ENCODE measurements around the gene CLEC16A.

The CLEC16A gene

GRCh38 chr16:11098601-11099390, 154.4 kb downstream of the CLEC16A start:
- Histone ChIP-seq H3K79me2 (ENCODE audit: control insufficient read depth, low read length) (no peaks in the 10 kb centered on the region), H3F3A (ENCODE audit: control insufficient read depth, insufficient read depth) (no peaks in the 10 kb centered on the region), H3K9me3 (ENCODE audit: control insufficient read depth, insufficient read depth, low read length) (no peaks in the 10 kb centered on the region), H4K20me1 (ENCODE audit: control insufficient read depth, insufficient read depth, low read depth, low read length) (no peaks in the 10 kb centered on the region), H3K9me2 (replicated peaks; ENCODE audit: control insufficient read depth, low read length) (no peaks in the 10 kb centered on the region), H3K4me2 (ENCODE audit: low read length) (no peak overlapping the region), H3K4me1 (ENCODE audit: control insufficient read depth, low read length) (peaks cover 23% of the 10 kb centered on the region), H3K36me3 (ENCODE audit: control insufficient read depth, low read length) (no peaks in the 10 kb centered on the region), H3K27ac (ENCODE audit: low read depth, low read length) (no peak overlapping the region), H3K4me3 (ENCODE audit: low read length) (no peak overlapping the region), H3K27me3 (ENCODE audit: control insufficient read depth, low read length) (no peaks in the 10 kb centered on the region)
- TF ChIP-seq CTCF (IDR thresholded peaks at IDR 0.05; ENCODE audit: low read depth, low read length, poor library complexity, severe bottlenecking) (no peak), EZH2phosphoT487 (IDR thresholded peaks at IDR 0.05; ENCODE audit: borderline replicate concordance, low read length) (no peak)

- H3K27ac ChIP-seq (ENCODE audit: low read depth, low read length) = no peak overlapping the region
- H3K36me3 ChIP-seq (ENCODE audit: control insufficient read depth, low read length) = no peaks in the 10 kb centered on the region
- H3K4me3 ChIP-seq (ENCODE audit: low read length) = no peak overlapping the region
- H3K27me3 ChIP-seq (ENCODE audit: control insufficient read depth, low read length) = no peaks in the 10 kb centered on the region
- TF ChIP-seq CTCF (IDR thresholded peaks at IDR 0.05; ENCODE audit: low read depth, low read length, poor library complexity, severe bottlenecking) (no peak), EZH2phosphoT487 (IDR thresholded peaks at IDR 0.05; ENCODE audit: borderline replicate concordance, low read length) (no peak)
- H3F3A ChIP-seq (ENCODE audit: control insufficient read depth, insufficient read depth) = no peaks in the 10 kb centered on the region
- H3K9me3 ChIP-seq (ENCODE audit: control insufficient read depth, insufficient read depth, low read length) = no peaks in the 10 kb centered on the region
- no peak overlapping the region for H3K4me2 ChIP-seq (ENCODE audit: low read length)
- H3K4me1 ChIP-seq (ENCODE audit: control insufficient read depth, low read length) = peaks cover 20% of the 10 kb centered on the region
- no peaks in the 10 kb centered on the region for H3K9me2 ChIP-seq (replicated peaks; ENCODE audit: control insufficient read depth, low read length)
- H4K20me1 ChIP-seq (ENCODE audit: control insufficient read depth, insufficient read depth, low read depth, low read length) = no peaks in the 10 kb centered on the region
- no peaks in the 10 kb centered on the region for H3K79me2 ChIP-seq (ENCODE audit: control insufficient read depth, low read length)
Measured at GRCh38 chr16:11099672-11100205, 155.4 kb downstream of the CLEC16A start.

GRCh38 chr16:11100239-11100750, 155.9 kb downstream of the CLEC16A start:
- peaks cover 20% of the 10 kb centered on the region for H3K4me1 ChIP-seq (ENCODE audit: control insufficient read depth, low read length)
- no peak overlapping the region for H3K4me2 ChIP-seq (ENCODE audit: low read length)

More at GRCh38 chr16:11100239-11100750, 155.9 kb downstream of the CLEC16A start:
- Histone ChIP-seq H3K9me3 (ENCODE audit: control insufficient read depth, insufficient read depth, low read length) (no peaks in the 10 kb centered on the region), H3K27ac (ENCODE audit: low read depth, low read length) (no peak overlapping the region), H3K36me3 (ENCODE audit: control insufficient read depth, low read length) (no peaks in the 10 kb centered on the region), H3K27me3 (ENCODE audit: control insufficient read depth, low read length) (no peaks in the 10 kb centered on the region), H3K4me3 (ENCODE audit: low read length) (no peak overlapping the region), H3K9me2 (replicated peaks; ENCODE audit: control insufficient read depth, low read length) (no peaks in the 10 kb centered on the region), H3K79me2 (ENCODE audit: control insufficient read depth, low read length) (no peaks in the 10 kb centered on the region), H3F3A (ENCODE audit: control insufficient read depth, insufficient read depth) (no peaks in the 10 kb centered on the region), H4K20me1 (ENCODE audit: control insufficient read depth, insufficient read depth, low read depth, low read length) (no peaks in the 10 kb centered on the region)
- TF ChIP-seq EZH2phosphoT487 (IDR thresholded peaks at IDR 0.05; ENCODE audit: borderline replicate concordance, low read length) (no peak), CTCF (IDR thresholded peaks at IDR 0.05; ENCODE audit: low read depth, low read length, poor library complexity, severe bottlenecking) (no peak)
